ENCODE measurements around the gene PSEN1. TPM values are rescaled to one million over a fixed set of nuclear protein-coding genes. Genes with fewer than 3 reads are reported as not detected.

PSEN1 gene
- total and polyA plus RNA-seq, 2 donors (not counting 3 experiments of a cell fraction or from before 2014, with no cell fraction given): 16.5 to 36.8 TPM

GRCh38 chr14:73223049-73223448 is 86.7 kb downstream of the PSEN1 start:
- H2AFZ ChIP-seq (ENCODE audit: low read depth, low read length): no peak overlapping the region
- H3K9me3 ChIP-seq (replicated peaks; ENCODE audit: control insufficient read depth, insufficient read depth, low read length): no peaks in the 10 kb centered on the region
- ChIA-PET CTCF (interaction anchor here (1.6 to 5.0 kb wide), 2 partner anchors 8 to 50 kb away, joined by 5 to 26 read pairs; no protein-coding TSS in a partner anchor), POLR2A (no interaction called here)
- H3K4me1 ChIP-seq (ENCODE audit: control insufficient read depth, extremely low read depth, insufficient read depth, low read length): peaks cover 23% of the 10 kb centered on the region
- H4K20me1 ChIP-seq (replicated peaks; ENCODE audit: control insufficient read depth, extremely low read depth, insufficient read depth, low read length): no peaks in the 10 kb centered on the region
- no peaks in the 10 kb centered on the region for H3K9me1 ChIP-seq (replicated peaks; ENCODE audit: control insufficient read depth, extremely low read depth, insufficient read depth, low read length)
- no peak for DNase-seq (ENCODE audit: low read depth, low spot score)
- no peak overlapping the region for H3K27ac ChIP-seq (ENCODE audit: insufficient read depth, low read depth, low read length)
- dilution Hi-C loops (cut with MboI; ENCODE audit: extremely low pct_ligation_motif_present, low sequenced_read_pairs) (no loop called here), intact Hi-C loops (cut with micrococcal nuclease) (no loop called here)
- TF ChIP-seq POLR2AphosphoS5 (IDR thresholded peaks at IDR 0.05; ENCODE audit: insufficient read depth, low read depth, low read length) (no peak), GATA2 (IDR thresholded peaks at IDR 0.05; ENCODE audit: insufficient read depth, insufficient read length, low read depth, low read length) (no peak), JUN (IDR thresholded peaks at IDR 0.05; ENCODE audit: borderline replicate concordance, insufficient read depth, insufficient read length, low read depth) (no peak), CTCF (IDR thresholded peaks at IDR 0.05; ENCODE audit: extremely low read depth in 1 of 2, insufficient read depth in 1 of 2, low read depth in 1 of 2, low read length in 2 of 2) (no peak), POLR2A (IDR thresholded peaks at IDR 0.05; ENCODE audit: low read depth, low read length) (no peak), EZH2 (IDR thresholded peaks at IDR 0.05; ENCODE audit: borderline replicate concordance, low read depth, low read length, severe bottlenecking) (no peak), FOS (IDR thresholded peaks at IDR 0.05; ENCODE audit: borderline replicate concordance, insufficient read depth, low read length) (no peak), MYC (IDR thresholded peaks at IDR 0.05; ENCODE audit: low read depth, low read length) (no peak), MAX (IDR thresholded peaks at IDR 0.05; ENCODE audit: insufficient read depth, insufficient read length) (no peak)
- peaks cover 1 to 10% of the 10 kb centered on the region in 2 experiments for H3K36me3 ChIP-seq (ENCODE audit: control insufficient read depth in 2 of 2, extremely low read depth in 1 of 2, insufficient read depth in 2 of 2, low read length in 2 of 2)
- no peaks in the 10 kb centered on the region for H3K27me3 ChIP-seq (ENCODE audit: control insufficient read depth in 2 of 2, insufficient read depth in 2 of 2, low read length in 2 of 2)
- H3K9ac ChIP-seq (replicated peaks; ENCODE audit: extremely low read depth, insufficient read depth, low read length): no peak overlapping the region
- FAIRE-seq: no peak
- no peak overlapping the region for H3K4me3 ChIP-seq (replicated peaks in 1 of 3; ENCODE audit: insufficient read depth in 1 of 3, low read depth in 1 of 3, low read length in 3 of 3)
- no peaks in the 10 kb centered on the region for H3K79me2 ChIP-seq (ENCODE audit: control insufficient read depth, insufficient read depth, low read length)
- no peak overlapping the region for H3K4me2 ChIP-seq (ENCODE audit: insufficient read depth, low read length)
- BruUV-seq (replicated peaks): no TSS peak

Measured in endothelial cell of umbilical vein (primary cell).